ENCODE data around the gene MPZL1. TPM values are rescaled to one million over a fixed set of nuclear protein-coding genes. Genes with fewer than 3 reads are reported as not detected.

Gene MPZL1
- 10 to 100 TPM; 23.1 to 87.7 (median 66.6) TPM for total RNA-seq

DNA sequence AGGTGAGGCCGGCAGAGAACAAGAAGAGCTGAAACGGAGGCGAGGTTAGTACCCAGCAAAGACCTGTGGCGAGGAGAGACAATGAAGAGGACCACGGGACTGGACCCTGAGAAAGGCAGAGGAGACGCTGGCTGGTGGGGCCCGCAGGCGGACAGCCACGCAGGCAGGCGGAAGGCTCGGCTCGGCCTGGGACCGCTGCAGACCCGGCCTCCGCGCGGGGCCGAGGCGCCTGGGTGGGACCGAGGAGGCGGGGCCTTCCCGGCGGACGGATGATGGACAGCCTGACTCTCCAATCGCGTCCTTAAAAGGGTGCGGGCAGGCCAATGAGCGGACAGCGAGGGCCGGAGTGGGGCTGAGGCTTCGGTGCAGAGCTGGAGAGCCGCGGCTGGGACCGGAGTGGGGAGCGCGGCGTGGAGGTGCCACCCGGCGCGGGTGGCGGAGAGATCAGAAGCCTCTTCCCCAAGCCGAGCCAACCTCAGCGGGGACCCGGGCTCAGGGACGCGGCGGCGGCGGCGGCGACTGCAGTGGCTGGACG lies at the start of gene MPZL1:
MPZL1 (plus strand) TSS at position 366 of the 535 bp plus-strand sequence. CDS start 170 bp downstream, outside the sequence.
- DNase-seq: peak; percentile 93 to 98 (median 97)
- Histone ChIP-seq H3K4me1 (peaks cover 0 to 12% (median 5%) of the 10 kb centered on the region in 4 donors), H3K27ac (peak within 1 kb of the TSS; percentile 81 to 93 (median 86))

DNA sequence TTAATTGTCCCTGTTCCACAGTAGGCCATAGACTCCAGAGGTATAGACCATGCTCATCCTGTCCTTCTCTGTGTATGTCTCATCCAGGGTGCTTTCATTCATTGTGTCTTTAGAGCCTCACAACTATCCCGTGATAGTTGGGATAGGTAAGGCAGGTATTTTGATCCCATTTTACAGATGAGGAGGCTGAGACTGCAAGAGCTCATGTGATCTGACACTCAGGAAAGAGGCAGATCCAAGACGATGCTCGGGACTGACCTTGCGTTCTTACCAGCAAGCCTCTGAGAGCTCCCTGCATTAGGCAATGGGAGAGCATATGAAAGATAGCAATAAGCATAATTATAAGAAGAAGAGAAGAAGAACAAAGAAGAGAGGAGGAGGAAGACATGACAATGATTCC lies 49.0 kb upstream of the MPZL1 start:
- no peaks in the 10 kb centered on the region for H3K36me3 ChIP-seq
- H3K4me1 ChIP-seq: peaks cover 0 to 17% (median 0%) of the 10 kb centered on the region in 4 donors
- no peak for TF ChIP-seq POLR2A (IDR thresholded peaks at IDR 0.05)
- TF ChIP-seq, protein P1, sequence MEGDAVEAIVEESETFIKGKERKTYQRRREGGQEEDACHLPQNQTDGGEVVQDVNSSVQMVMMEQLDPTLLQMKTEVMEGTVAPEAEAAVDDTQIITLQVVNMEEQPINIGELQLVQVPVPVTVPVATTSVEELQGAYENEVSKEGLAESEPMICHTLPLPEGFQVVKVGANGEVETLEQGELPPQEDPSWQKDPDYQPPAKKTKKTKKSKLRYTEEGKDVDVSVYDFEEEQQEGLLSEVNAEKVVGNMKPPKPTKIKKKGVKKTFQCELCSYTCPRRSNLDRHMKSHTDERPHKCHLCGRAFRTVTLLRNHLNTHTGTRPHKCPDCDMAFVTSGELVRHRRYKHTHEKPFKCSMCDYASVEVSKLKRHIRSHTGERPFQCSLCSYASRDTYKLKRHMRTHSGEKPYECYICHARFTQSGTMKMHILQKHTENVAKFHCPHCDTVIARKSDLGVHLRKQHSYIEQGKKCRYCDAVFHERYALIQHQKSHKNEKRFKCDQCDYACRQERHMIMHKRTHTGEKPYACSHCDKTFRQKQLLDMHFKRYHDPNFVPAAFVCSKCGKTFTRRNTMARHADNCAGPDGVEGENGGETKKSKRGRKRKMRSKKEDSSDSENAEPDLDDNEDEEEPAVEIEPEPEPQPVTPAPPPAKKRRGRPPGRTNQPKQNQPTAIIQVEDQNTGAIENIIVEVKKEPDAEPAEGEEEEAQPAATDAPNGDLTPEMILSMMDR (IDR thresholded peaks at IDR 0.05): no peak
- H3K9me3 ChIP-seq: no peaks in the 10 kb centered on the region
- no peak for DNase-seq
- H3K27ac ChIP-seq: no peak overlapping the region
- H3K27me3 ChIP-seq: no peaks in the 10 kb centered on the region
- no peak overlapping the region for H3K4me3 ChIP-seq

More for the DNA sequence above, at the start of gene MPZL1:
- Histone ChIP-seq H3K4me3 (peak within 1 kb of the TSS; percentile 82 to 97 (median 91)), H3K27me3 (no peaks in the 10 kb centered on the region), H3K36me3 (no peaks in the 10 kb centered on the region), H3K9me3 (no peaks in the 10 kb centered on the region)
- TF ChIP-seq, protein P1 (IDR thresholded peaks at IDR 0.05): no peak
- TF ChIP-seq POLR2A (IDR thresholded peaks at IDR 0.05): peak; percentile 53 to 83

DNA sequence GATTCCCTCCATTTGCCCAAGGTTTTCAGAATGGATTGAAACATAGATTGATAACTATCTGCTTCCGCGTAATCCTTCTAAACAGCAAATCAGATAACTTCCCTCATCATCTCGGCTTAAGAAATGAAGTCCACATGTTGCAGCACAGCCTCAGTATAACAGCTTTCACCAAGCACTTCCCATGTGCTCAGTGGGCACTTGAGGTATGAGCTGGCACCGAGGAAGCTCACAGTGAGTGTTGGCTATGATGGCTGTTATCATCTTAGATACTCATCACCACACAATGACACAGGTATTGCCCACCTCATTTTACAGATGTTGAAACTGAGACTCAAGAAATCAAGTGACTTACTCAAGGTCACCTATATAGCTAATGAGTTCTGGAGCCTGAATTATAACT lies 48.5 kb upstream of the MPZL1 start:
- Histone ChIP-seq H3K9me3 (no peaks in the 10 kb centered on the region), H3K4me1 (peaks cover 0 to 13% (median 0%) of the 10 kb centered on the region in 4 donors), H3K27me3 (no peaks in the 10 kb centered on the region), H3K27ac (no peak overlapping the region), H3K36me3 (no peaks in the 10 kb centered on the region), H3K4me3 (no peak overlapping the region)
- DNase-seq: no peak
- TF ChIP-seq POLR2A (IDR thresholded peaks at IDR 0.05): no peak
- TF ChIP-seq, protein P1 (IDR thresholded peaks at IDR 0.05): no peak

DNA sequence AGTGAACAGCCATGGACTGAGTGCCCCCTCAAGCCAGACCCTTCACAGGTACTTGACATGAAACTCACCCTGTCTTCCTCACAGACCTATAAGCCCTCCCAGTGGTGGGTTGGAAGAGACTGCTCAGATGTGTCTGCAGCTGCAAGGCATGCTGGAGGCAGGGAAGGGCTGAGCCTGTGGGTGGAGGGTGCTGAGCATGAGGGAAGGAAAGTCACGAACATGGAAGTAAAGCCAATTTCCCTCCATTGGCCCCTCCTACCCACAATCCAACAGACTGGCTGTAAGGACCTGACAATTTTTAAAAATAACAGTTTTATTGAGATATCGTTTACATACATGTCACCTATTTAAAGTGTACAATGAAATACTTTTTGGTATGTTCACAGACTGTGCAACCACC lies 47.6 kb upstream of the MPZL1 start:
- TF ChIP-seq, protein P1 (IDR thresholded peaks at IDR 0.05): no peak
- no peak for TF ChIP-seq POLR2A (IDR thresholded peaks at IDR 0.05)
- Histone ChIP-seq H3K36me3 (no peaks in the 10 kb centered on the region), H3K27ac (no peak overlapping the region), H3K4me1 (peaks cover 0 to 12% (median 0%) of the 10 kb centered on the region in 4 donors), H3K27me3 (no peaks in the 10 kb centered on the region), H3K9me3 (no peaks in the 10 kb centered on the region), H3K4me3 (no peak overlapping the region)
- DNase-seq: no peak

DNA sequence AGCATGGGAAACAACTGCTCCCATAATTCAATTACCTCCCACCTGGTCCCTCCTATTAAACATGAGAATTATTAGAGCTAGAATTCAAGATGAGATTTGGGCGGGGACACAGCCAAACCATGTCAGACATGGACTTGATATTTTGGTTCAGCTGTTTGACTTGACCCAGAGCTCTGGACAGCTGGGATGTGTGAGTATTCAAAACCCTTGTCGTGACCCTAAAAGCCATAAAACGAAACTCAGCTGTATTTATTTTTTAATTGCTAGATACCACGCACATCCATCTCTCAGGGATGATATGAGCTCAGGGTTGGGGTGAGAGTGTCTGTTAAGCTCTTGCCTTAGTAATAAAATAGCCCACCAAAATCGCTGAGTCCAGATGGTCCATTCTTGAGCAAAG lies 46.3 kb upstream of the MPZL1 start:
- H3K4me3 ChIP-seq: no peak overlapping the region
- peaks cover 0 to 7% (median 3%) of the 10 kb centered on the region in 4 donors for H3K4me1 ChIP-seq
- DNase-seq: no peak
- no peaks in the 10 kb centered on the region for H3K36me3 ChIP-seq
- H3K27me3 ChIP-seq: no peaks in the 10 kb centered on the region
- TF ChIP-seq, protein P1 (IDR thresholded peaks at IDR 0.05): no peak
- no peak for TF ChIP-seq POLR2A (IDR thresholded peaks at IDR 0.05)
- H3K9me3 ChIP-seq: no peaks in the 10 kb centered on the region
- H3K27ac ChIP-seq: no peak overlapping the region
